NCI-H2029 treated with DMSO at 0.1 percent for 48 hours (cell line): ENCODE measurements around the gene CHRNA3.
"Not testable (repeated sequence)": the region's sequence is repeated elsewhere in the genome, so short reads cannot be mapped to it uniquely, and the experiment has no call there.

ENCODE experiments used
- DNase-seq: peaks from one replicate; lab custom pipeline; 2025; lab: John Stamatoyannopoulos, UW

The CHRNA3 gene

DNA sequence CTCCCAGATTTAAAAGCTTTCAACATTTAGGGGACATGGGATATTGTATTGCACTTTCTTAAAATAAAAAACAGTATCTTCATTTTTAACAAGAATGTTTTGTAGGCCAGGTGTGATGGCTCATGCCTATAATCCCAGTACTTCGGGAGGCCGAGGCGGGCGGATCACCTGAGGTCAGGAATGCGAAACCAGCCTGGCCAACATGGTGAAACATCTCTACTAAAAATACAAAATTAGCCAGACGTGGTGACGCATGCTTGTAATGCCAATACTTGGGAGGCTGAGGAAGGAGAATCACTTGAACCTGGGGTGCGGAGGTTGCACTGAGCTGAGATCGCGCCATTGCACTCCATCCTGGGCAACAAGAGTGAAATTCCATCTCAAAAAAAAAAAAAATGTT, 60.6 kb downstream of the CHRNA3 start:
- not testable (repeated sequence) for DNase-seq

DNA sequence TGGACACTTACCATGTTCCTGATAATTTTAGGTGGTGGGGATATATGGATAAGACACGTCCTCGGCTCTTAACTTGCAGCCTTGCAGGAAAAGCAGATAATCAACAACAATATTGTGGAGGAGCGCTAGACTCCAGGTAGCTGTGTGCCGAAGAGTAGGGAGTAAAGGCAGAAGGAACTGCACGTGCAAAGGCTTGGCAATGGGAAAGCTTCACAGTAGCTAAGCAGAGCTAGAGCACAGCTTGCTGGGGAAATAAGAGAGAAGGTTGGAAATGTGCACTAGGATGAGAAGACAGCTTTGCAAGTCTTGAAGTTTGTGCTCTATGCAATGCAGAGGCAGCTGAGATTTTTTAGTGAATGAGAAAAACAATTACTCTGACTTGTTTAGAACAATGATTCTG, 68.2 kb downstream of the CHRNA3 start:
- no peak for DNase-seq

DNA sequence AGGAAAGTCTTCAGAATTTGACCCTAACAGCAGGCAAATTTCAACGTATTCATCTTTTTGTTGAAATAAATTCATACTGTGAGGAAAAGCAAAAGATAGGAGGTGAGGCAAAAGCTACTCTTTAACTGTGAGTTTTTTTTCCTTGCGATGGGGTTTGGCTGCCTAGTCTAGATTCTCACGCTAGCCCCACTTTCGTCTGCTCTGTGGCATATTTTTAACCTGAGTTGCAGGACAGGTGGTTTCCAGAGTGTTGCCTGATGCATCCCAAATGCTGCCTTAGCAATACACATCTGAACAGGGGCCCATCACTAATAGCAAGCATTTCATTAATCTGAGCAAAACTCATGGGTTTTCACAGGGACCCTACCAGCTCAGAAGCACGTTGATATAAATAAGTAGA, 68.9 kb downstream of the CHRNA3 start:
- no peak for DNase-seq

GRCh38 chr15:78550815-78551214, 70.0 kb downstream of the CHRNA3 start:
- no peak for DNase-seq

- DNase-seq: no peak
These were observed 70.6 kb downstream of the CHRNA3 start for GRCh38 chr15:78550194-78550593.
